Mesenteric fat pad (tissue), 1 donor: ENCODE results near the gene FGGY. TPM values are rescaled to one million over a fixed set of nuclear protein-coding genes. Genes with fewer than 3 reads are reported as not detected.
"Not testable (repeated sequence)": the region's sequence is repeated elsewhere in the genome, so short reads cannot be mapped to it uniquely, and the experiment has no call there.

ENCODE experiments used
- DNase-seq: peaks from one replicate; pipeline ENCODE4 v3.0.0-alpha.2; 2020; ENCODE audit warnings: low spot score
- total RNA-seq: library from RNA; stranded (reverse); fragmentation: NEBNext Ultra II Directional; extraction: Animal tissue kit (Norgen Biotek cat#: 25700); gene quantifications from one replicate; pipeline ENCODE4 v1.2.1, GENCODE V29; 2021
- donor health status: DM: yes; HTN: yes; CAD: no.

Gene FGGY
- total RNA-seq, 1 donor from 2014 or later: 13.8 TPM

DNA sequence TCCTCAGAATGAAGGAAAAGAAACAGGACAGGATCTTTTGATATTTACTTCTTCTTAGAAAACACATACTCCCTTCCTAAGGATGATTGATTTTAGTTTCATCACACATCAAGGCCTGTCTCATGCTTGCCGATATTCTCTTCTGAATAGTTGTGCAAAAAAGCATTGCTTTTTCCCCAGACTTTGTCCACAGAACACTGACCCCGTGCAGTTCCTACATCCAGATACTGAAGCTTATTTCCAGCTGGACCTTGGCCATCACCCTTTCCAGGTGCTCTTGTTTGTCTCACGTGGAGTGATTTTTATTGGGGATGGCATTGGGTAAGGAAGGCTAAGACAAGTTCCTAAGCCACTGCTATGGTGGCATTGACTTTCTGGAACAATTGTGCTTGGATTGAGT, 320.5 kb downstream of the FGGY start:
- DNase-seq: no peak

GRCh38 chr1:59619557-59619956, 322.7 kb downstream of the FGGY start:
- DNase-seq: no peak

GRCh38 chr1:59625384-59625783, 328.5 kb downstream of the FGGY start:
- DNase-seq: no peak

DNA sequence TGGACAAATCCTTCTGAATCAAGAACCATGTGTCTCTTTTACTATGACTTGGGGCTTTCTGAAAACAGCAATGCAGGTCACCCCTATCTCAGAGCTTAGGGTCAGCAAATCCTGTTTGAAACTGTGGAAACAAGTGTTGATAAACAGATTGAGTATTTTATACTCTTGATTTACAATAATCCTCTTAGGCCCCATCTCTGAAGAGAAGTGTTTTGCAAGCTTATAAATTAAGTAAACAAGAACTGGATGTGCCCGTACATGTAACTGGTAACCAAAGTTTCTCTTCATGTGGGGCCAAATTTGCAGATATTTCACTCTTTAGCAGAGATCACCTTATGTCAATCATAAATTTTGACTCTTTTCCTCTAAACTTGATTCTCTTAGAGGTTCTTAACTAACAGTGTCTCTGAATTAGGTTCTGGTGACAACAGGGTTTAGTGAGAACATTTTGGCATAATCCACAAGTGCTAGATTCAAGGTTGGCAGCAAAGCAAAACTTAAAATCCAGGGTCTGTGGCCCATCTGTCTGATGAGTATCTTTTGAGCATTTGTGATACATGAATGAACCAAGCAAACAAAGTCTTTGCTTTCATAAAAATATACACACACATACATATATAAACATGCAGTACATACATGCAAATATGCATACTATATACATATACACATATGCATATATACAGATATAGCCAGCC, 334.8 kb downstream of the FGGY start:
- DNase-seq: no peak

DNA sequence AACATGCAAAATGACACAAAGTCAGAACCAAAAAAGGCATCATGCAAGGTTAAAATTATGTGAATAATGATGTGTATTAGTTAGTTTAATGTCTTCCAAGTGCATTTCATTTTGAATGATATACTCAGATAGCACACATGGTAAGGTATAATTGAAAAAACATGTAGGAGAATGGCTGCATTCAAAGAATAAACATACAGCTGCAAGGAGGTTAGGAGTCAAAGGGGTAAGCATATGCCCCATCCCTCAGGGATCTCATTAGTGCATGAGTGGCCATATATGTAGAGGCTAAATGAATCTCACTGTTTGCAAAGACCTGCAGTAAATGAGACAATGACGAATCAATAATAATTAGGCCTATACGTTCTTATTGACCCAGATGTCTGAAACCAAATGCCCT, 338.2 kb downstream of the FGGY start:
- no peak for DNase-seq

GRCh38 chr1:59638231-59638711, 341.4 kb downstream of the FGGY start:
- DNase-seq: no peak

- no peak for DNase-seq
Measured at GRCh38 chr1:59639266-59639665, 342.4 kb downstream of the FGGY start.

DNA sequence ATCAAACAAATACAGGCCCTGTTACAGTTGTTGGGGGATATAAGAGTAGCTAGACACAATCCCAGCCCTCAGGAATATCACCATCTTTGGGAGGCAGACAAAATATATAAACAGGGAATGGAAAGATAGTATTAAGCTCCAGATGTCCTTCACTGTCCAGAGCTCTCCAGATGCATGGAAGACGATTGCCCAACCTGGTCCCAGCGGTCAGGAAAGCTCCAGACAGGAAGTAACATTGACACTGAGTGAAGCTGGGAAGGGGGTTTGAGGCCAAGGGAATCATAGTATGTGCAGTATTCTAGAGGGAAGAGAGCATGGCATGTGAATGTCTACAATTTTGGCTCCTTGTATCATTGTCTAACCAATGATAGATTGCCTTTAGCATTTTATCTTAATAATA, 344.0 kb downstream of the FGGY start:
- DNase-seq: no peak

DNA sequence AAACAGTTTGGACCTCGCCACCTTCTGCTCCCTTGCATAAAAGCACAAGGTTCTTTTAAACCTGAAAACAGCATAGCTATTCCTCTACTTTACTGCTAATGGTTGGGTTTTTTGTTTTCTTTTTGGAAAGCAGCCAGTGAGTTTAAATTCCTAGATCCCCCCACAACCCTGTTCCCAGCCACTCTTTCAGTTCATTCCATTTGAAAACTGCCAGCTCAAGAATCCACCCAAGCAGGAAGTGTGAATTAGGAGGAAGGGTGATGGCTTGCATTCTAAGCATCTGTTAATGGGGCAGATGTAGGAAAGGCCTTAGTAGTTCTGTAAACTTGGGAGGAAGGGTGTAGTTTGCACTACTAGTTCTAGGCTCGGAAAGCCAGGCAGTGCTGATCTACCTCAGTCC, 344.9 kb downstream of the FGGY start:
- DNase-seq: no peak

DNA sequence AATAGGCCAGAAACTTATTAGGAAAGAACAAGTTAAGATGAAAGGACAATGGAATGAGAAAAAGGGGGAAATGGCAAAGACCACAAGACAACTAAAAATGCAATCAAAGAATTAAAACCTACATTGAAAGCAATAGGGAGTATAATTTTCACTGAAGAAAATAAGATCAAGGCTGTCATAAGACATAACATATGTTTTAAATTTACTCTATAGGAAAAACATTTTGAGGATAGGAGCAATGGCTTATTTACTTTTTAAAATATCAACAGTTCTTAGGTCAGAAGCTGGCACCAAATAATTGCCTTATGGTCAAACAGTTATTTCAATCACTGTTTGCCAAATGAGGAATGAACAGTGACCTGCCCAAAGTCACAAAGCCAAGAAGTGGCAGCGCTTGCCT, 346.6 kb downstream of the FGGY start:
- DNase-seq: no peak

DNA sequence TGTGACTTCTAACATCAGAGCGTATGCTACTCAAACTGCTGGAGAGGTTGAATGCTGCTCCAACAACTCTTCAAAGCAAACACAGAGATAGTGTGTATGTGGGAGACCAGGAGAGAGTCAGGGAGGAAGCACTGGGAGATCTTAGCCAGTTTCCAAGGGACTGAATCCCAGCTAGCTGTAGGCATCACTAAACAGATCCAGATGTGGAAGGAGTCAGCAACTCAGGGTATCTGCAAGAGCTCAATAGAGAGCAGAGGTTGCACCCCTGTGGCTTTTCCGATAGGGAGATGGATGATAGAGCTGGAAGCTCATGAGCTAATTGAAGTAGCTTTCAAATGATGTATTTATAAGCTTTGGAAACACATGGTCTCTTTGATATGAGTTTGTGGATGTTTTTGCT, 349.0 kb downstream of the FGGY start:
- no peak for DNase-seq

- not testable (repeated sequence) for DNase-seq
Measured at GRCh38 chr1:59653142-59653958, 356.5 kb downstream of the FGGY start.

DNA sequence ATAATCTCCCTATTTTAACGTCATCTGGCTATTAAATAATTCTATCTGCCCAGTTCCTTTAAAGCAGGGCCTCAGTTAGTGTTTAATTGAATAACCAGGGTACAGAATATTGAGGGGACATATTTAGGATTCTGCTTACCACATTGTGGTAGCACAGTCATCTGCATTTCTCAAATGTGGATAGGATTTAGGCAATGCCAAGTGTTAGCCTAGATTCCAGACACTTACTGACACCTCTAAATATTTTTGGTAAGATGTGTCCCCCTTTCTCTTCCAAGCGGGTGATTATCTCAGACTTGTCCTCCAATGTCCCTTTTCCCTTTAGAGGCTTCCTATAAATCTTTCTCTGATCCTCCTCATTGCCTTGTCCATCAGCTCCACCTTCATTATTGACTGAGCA, 357.1 kb downstream of the FGGY start:
- DNase-seq: no peak

DNA sequence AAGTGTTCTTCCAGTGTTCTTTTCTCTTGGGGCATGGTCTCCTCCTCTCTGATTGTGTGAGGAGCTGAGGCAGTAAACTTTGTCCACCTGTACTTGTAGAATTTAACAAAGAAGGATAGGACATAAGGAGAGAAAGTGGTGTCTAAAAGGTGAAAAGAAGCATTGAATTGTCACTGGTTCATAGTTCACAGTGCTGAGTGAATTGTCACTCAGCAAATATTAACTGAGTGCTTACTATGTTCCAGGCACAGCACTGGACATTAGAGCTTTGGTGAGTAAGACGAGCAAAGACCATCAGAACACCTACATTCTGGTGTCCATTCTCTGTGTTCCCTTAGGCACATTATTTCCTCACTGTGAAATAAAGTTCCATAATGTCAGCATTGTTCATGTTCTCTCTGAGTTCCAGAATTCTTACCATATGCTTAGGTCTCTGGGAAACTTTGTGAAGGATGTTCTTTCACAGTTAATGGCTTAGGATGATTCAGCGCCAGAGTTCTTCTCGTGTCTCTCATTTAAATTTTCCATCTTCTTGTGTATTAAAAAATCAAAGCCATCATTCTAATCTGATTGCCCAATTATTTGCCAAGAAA, 361.1 kb downstream of the FGGY start:
- DNase-seq: no peak

DNA sequence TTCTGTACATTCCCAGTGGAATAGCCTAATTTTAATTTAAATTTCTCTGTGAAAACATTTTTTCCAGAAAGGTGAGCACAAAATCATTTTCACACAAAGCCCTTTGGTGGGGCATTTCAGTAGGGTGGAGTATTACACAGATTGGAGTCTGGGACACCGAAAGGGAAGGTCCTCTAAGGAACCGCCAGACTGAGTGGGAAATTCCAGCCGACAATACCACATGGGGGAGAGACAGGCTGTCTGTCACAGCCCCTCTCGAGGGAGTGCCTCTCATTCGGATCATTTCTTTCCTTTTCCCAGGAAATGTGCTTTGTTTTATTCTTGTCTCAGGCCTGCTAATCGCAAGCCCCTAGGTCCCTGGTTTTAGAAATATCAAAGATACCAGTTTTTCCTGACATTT, 367.3 kb downstream of the FGGY start:
- no peak for DNase-seq

DNA sequence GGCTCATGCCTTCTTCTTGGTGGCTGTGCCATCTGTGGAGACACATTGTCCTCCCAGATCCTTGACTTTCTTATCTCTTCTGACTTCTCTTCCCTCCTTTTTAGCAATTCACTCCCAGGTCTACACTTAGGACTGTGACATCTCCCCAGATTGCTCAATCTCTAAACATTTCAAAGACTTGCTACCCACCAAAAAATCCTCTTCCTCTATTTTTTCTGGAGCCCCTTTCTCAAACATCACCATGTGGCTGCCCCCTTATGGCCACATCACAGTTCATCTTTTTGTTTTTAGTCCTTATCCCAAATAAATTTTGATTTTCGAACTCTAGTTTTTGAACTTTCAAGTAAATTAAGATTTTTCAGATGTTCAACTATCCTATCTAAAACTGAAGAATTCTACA, 369.2 kb downstream of the FGGY start:
- DNase-seq: no peak

- no peak for DNase-seq
Measured at GRCh38 chr1:59667020-59667419, 370.1 kb downstream of the FGGY start.

DNA sequence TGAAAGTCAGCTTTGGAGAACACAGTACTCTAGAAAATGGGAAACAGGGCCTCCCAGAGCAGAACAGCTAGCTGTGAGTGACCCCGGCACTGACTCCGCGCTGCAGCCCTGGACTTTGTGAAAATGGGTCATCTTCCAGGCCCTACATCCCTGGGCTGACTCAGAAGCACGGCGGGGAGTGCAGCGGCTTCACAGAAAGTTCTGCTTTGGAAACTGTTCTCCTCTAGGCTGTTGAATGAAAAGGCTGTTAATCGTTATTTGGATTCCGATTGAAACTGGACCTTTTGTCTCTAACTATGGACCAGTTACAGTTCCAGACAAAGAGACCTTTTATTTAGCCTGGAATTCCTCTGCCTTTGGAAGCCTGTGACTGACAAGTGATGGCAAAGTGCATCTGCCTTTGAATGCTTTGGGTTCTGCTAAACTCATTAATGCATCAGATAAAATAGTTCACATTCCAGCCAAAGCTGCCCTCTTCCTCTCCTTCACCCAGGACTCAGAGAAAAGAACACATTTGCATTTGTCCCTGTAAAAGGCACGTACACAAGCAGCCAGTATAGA, 372.9 kb downstream of the FGGY start:
- no peak for DNase-seq

GRCh38 chr1:59670662-59671061, 373.8 kb downstream of the FGGY start:
- DNase-seq: no peak

DNA sequence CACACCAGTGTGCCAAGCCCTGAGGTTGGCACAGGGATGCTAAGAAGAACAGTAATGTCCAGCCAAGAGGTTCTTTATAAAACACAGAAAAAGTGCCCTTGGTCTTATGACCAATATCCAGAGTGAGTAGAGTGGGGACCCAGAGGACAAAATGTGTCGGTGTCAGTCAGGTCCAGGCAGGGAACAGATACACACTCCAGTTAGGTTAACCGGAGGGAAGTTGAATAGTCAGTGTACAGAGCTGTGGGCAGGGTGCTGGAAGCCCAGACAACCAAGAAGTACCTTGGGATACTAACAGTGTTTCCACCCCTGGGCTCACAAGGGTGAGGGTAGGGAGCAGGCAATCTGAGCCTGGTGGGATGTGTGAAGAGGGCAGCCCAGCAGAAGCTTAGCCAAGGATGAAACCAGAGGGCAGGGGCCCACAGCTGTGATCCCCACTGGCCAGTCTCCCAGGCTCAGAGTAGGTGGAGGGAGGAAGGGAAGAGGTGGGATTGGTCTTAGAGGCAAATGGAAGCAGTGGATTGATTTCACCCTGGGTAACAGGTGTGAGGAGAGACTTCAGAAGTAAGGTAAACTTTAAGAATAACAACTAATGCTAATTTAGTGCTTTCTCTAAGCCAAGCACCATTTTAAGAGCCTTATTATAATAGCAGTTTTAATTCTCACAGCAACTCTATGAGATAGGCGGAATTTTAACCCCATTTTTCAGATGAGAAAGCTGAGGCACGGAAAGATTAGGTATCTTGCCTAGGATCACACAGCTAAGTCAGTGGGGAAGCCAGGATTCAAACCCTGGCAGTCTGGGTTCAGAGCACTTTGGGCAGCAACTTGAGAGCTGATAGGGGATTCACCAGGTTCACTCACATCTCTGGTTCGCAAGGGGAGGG, 374.4 kb downstream of the FGGY start:
- DNase-seq: no peak

GRCh38 chr1:59671953-59672305, 375.0 kb downstream of the FGGY start:
- no peak for DNase-seq
